ENCODE data around the gene PGK2. TPM values are rescaled to one million over a fixed set of nuclear protein-coding genes. Genes with fewer than 3 reads are reported as not detected.

Gene PGK2
- total RNA-seq, 1 donor from 2014 or later = not detected

- DNase-seq (ENCODE audit: low spot score) (no peak), ATAC-seq (no peak)
Measured at GRCh38 chr6:49739423-49739822, 47.7 kb downstream of the PGK2 start.

- DNase-seq (ENCODE audit: low spot score) (no peak), ATAC-seq (no peak)
Measured at GRCh38 chr6:49736017-49736508, 51.0 kb downstream of the PGK2 start.

Other genes starting within 250 kb of the PGK2 start
- 0.48 TPM for gene C6orf141, start 236.6 kb downstream of the PGK2 start, total RNA-seq
- gene RHAG, start 150.4 kb downstream of the PGK2 start, total RNA-seq = 0.38 TPM
- not detected for gene CRISP2, start 73.7 kb downstream of the PGK2 start, total RNA-seq
- 0.13 TPM for gene CRISP3, start 42.9 kb downstream of the PGK2 start, total RNA-seq
- gene CRISP1, start 79.2 kb upstream of the PGK2 start, total RNA-seq = not detected
- not detected for gene DEFB114, start 176.9 kb upstream of the PGK2 start, total RNA-seq
- gene DEFB113, start 182.3 kb upstream of the PGK2 start, total RNA-seq = not detected
- not detected for gene DEFB110, start 234.7 kb upstream of the PGK2 start, total RNA-seq